ENCODE results near the gene IHH.

Gene IHH

DNA sequence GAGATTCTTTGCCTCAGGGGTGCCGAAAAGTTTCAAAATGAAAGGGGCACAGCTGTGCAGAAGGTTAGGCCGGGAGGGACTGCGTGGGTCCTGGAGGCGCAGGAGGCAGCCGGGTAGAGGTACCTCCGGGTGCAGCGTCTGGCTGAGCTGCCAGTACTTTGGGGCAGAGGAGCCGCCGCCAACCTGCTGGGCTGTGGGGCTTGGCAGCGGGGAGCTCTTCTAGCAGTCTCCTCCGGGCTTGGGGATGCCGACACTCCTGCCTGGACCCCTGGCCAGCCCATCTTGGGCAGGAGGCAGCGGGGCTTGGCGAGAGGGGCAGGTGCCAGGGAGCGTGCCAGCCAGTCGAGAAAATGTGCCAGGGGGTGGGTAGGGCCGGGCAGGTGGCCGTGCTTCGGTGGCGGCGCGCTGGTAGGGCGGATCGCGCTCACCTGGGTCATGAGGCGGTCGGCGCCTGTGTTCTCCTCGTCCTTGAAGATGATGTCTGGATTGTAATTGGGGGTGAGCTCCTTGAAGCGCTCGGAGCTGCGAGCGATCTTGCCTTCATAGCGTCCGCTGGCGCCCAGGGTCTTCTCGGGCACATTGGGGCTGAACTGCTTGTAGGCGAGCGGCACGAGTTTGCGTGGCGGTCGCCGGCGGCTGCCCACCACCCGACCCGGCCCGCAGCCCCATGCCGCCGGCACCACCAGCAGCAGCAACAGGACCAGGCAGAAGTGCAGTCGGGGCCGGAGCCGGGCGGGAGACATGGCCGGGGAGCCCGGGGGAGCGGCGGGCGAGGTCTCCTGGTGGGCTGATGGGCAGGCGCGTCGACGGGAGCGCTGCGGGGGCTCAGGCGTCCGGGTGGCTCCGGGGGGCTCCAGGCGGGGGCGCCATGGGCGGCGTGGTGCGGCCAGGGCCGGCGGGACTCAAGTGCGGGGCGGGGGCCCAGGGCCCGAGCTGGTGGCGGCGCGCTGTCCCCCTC, 717 bp downstream of the IHH start:
- DNase-seq (ENCODE audit: low spot score) = no peak

DNA sequence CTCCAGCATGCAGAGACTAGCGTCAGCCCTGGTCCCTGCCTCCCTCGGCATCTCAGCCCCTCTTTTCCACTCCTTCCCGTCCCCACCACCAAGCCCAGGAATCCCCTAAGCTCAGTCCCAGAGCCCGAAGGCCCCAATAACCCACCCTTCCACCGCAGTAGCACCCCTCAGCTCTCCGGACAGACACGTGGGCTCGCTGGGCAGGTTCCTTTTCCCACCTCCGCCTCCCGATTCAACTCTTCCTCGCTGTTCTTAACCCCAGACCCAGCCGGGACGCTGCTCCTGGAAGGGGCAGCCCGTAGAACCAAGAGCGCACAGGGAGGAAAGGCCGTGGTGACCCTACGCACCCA, 1.4 kb downstream of the IHH start:
- H3K4me1 Mint-ChIP-seq (ENCODE audit: low read depth) = peaks cover 2% of the 10 kb centered on the region
- H3K4me3 Mint-ChIP-seq = no peak overlapping the region
- no peak for DNase-seq (ENCODE audit: low spot score)
- no peaks in the 10 kb centered on the region for H3K9me3 Mint-ChIP-seq
- peaks cover 69% of the 10 kb centered on the region for H3K27me3 Mint-ChIP-seq (ENCODE audit: low read depth)
- no peak overlapping the region for H3K27ac Mint-ChIP-seq
- no peaks in the 10 kb centered on the region for H3K36me3 Mint-ChIP-seq (ENCODE audit: low read depth)

More for the DNA sequence above, 717 bp downstream of the IHH start:
- no peaks in the 10 kb centered on the region for H3K36me3 Mint-ChIP-seq (ENCODE audit: low read depth)
- H3K4me1 Mint-ChIP-seq (ENCODE audit: low read depth) = peaks cover 2% of the 10 kb centered on the region
- H3K9me3 Mint-ChIP-seq = no peaks in the 10 kb centered on the region
- peaks cover 76% of the 10 kb centered on the region for H3K27me3 Mint-ChIP-seq (ENCODE audit: low read depth)
- H3K27ac Mint-ChIP-seq = no peak overlapping the region
- H3K4me3 Mint-ChIP-seq = no peak overlapping the region

DNA sequence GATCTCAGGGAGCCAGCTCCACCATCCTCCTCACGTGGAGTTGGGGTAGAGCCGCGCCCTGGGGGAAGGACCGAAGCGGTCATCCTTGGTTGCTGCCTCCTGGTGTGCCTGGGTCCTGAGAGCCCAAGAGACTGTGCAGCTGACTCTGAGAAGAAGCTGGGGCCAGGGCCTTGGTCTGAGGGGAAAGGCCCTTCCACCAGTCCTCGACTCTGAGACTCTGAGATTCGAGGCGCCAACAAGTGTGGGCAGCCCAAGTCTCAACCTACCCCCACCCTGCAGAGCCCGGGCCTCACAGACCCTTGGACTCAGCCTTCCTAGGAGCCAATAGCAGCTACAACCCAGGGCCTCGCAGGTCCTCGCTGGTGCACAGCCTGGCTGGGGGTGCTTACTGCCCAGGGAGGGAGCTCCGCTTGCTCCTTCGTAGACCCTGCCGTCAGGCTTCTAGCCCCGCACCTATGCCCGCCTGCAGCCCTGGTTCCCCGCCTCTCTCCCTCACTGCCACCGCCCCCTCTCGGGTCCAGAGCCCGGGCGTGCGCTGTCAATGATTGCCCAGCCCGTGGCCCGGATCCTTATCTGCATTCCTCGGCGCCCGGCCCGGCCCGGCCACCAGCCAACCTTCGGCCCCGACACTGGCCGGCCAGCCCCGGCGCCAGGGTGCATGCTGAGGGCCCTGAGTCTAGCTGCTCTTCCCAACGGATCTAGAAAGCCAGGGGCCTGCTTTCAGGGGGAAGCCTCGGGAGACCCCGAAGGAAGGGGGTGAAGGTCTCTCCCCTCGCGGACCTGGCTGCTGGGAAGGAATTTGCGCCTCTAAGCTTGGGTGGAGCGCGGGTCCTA, 2.0 kb downstream of the IHH start:
- Mint-ChIP-seq H3K4me3 (no peak overlapping the region), H3K27ac (no peak overlapping the region), H3K27me3 (ENCODE audit: low read depth) (peaks cover 65% of the 10 kb centered on the region), H3K9me3 (no peaks in the 10 kb centered on the region), H3K36me3 (ENCODE audit: low read depth) (no peaks in the 10 kb centered on the region), H3K4me1 (ENCODE audit: low read depth) (peaks cover 2% of the 10 kb centered on the region)
- no peak for DNase-seq (ENCODE audit: low spot score)

- H3K27ac Mint-ChIP-seq = no peak overlapping the region
- no peaks in the 10 kb centered on the region for H3K36me3 Mint-ChIP-seq (ENCODE audit: low read depth)
- peak overlapping the region; percentile 54 for H3K4me3 Mint-ChIP-seq
- peaks cover 58% of the 10 kb centered on the region for H3K27me3 Mint-ChIP-seq (ENCODE audit: low read depth)
- no peaks in the 10 kb centered on the region for H3K9me3 Mint-ChIP-seq
- DNase-seq (ENCODE audit: low spot score) = peak; percentile 68
- peaks cover 2% of the 10 kb centered on the region for H3K4me1 Mint-ChIP-seq (ENCODE audit: low read depth)
Measured at GRCh38 chr2:219057709-219058540, 2.8 kb downstream of the IHH start.

DNA sequence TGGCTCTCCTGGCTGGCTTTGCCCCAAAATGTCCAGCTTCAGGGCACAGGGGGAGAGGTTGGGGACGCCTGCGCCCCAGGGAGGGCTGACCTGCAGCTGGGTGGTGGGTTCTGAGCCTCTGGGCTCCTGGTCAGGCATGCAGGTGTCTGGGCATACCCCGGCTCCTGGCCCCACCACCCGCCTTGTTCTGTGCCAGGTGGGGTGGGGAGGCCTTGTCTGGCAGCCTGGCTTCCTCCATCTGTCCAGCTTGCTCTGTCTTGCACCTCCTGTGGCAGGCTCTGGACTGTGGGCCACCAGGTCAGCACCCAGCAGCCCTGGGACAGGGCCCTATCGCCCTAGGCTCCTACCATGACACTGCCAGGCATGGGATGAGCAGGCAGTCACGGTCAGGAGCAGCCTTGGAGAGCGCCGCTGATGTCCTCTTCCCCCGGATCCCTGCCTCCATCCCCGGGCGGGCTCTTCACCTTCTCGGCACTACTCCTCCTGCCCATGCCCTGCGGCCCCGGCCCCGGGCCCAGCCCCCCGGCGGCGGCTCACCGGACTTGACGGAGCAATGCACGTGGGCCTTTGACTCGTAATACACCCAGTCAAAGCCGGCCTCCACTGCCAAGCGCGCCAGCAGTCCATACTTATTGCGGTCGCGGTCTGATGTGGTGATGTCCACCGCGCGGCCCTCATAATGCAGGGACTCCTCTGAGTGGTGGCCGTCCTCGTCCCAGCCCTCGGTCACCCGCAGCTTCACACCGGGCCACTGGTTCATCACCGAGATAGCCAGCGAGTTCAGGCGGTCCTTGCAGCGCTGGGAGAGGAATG, 3.6 kb downstream of the IHH start:
- H3K4me3 Mint-ChIP-seq = no peak overlapping the region
- no peak overlapping the region for H3K27ac Mint-ChIP-seq
- peaks cover 2% of the 10 kb centered on the region for H3K4me1 Mint-ChIP-seq (ENCODE audit: low read depth)
- no peaks in the 10 kb centered on the region for H3K9me3 Mint-ChIP-seq
- no peaks in the 10 kb centered on the region for H3K36me3 Mint-ChIP-seq (ENCODE audit: low read depth)
- no peak for DNase-seq (ENCODE audit: low spot score)
- peaks cover 50% of the 10 kb centered on the region for H3K27me3 Mint-ChIP-seq (ENCODE audit: low read depth)

GRCh38 chr2:219056176-219056895, 4.4 kb downstream of the IHH start:
- Mint-ChIP-seq H3K4me1 (ENCODE audit: low read depth) (peaks cover 2% of the 10 kb centered on the region), H3K36me3 (ENCODE audit: low read depth) (no peaks in the 10 kb centered on the region), H3K27me3 (ENCODE audit: low read depth) (peaks cover 44% of the 10 kb centered on the region), H3K27ac (no peak overlapping the region), H3K4me3 (no peak overlapping the region), H3K9me3 (no peaks in the 10 kb centered on the region)
- DNase-seq (ENCODE audit: low spot score) = no peak

DNA sequence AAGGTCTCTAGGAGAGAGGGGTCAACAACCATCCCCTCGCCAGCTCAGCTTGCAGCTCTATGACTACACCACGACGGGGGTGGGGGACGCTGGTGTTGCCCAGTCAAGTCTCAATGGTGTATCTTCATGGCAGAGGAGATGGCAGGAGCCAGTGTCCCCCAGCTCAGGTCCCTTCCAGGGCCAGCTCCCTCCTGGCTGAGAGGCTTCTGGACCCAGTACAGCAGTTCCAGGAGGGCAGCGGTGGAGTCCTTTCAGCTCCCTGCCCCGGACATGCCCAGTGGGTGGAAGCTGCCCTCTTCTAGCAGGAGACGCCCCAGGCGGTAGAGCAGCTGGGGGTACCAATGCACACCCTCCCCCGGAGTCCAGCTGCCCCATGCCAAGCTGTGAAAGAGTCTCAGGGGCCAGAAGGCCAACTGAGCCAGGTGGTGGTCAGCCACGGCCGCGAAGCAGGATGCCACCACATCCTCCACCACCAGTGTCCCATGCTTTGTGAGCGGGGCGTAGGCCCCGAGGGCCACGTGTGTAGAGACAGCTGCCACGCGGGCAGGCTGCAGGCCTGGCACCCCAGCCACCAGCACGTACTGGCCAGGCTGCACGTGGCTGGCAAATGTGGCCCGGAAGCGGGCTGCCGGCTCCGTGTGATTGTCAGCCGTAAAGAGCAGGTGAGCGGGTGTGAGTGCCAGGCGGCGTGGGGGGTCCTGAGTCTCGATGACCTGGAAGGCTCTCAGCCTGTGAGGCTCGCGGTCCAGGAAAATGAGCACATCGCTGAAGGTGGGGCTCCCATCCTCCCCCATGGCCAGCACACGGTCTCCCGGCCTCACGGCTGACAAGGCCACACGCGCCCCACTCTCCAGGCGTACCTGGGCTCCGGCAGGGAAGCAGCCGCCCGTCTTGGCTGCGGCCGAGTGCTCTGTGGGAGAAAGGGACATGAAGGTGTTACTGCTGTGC, 5.5 kb downstream of the IHH start:
- Mint-ChIP-seq H3K36me3 (ENCODE audit: low read depth) (no peaks in the 10 kb centered on the region), H3K9me3 (no peaks in the 10 kb centered on the region), H3K27me3 (ENCODE audit: low read depth) (peaks cover 44% of the 10 kb centered on the region), H3K4me3 (no peak overlapping the region), H3K4me1 (ENCODE audit: low read depth) (peaks cover 2% of the 10 kb centered on the region), H3K27ac (no peak overlapping the region)
- no peak for DNase-seq (ENCODE audit: low spot score)

- H3K9me3 Mint-ChIP-seq = no peaks in the 10 kb centered on the region
- no peaks in the 10 kb centered on the region for H3K36me3 Mint-ChIP-seq (ENCODE audit: low read depth)
- no peak overlapping the region for H3K27ac Mint-ChIP-seq
- H3K4me3 Mint-ChIP-seq = no peak overlapping the region
- H3K4me1 Mint-ChIP-seq (ENCODE audit: low read depth) = no peaks in the 10 kb centered on the region
- H3K27me3 Mint-ChIP-seq (ENCODE audit: low read depth) = peaks cover 17% of the 10 kb centered on the region
- DNase-seq (ENCODE audit: low spot score) = no peak
Measured at GRCh38 chr2:219049282-219049681, 11.4 kb downstream of the IHH start.

DNA sequence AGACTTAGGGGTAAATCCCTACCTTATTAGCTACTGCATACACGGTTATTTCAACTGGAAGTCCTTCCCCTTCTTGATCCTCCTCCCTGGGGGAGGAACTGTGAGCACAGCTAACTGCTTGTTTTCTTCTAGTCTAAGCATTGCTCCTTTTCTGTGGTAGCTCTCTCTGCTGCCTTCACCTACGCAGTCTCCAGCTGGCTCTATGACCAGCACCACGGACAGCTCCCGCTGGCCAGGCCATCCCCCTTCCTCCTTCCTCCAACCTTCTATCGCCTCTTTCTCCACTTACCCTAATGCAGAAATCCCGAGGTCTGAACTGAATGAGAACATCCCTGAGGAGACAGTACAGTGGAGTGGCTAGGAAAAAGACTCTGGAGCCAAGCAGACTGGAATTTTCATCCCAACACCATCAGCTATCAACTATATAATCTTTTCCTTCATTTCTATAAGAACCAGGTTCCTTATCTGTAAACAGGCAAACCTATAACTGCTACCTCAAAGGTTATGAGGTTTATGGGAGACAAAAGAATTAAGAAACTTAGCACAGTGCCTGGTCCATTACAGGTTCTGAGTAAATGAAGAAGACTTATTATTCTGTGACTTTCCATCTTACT, 14.7 kb downstream of the IHH start:
- Mint-ChIP-seq H3K27me3 (ENCODE audit: low read depth) (peaks cover 27% of the 10 kb centered on the region), H3K4me3 (no peak overlapping the region), H3K9me3 (no peaks in the 10 kb centered on the region), H3K4me1 (ENCODE audit: low read depth) (peaks cover 5% of the 10 kb centered on the region), H3K36me3 (ENCODE audit: low read depth) (no peaks in the 10 kb centered on the region), H3K27ac (no peak overlapping the region)
- DNase-seq (ENCODE audit: low spot score) = no peak

- Mint-ChIP-seq H3K27me3 (ENCODE audit: low read depth) (peaks cover 35% of the 10 kb centered on the region), H3K27ac (no peak overlapping the region), H3K9me3 (no peaks in the 10 kb centered on the region), H3K36me3 (ENCODE audit: low read depth) (no peaks in the 10 kb centered on the region), H3K4me1 (ENCODE audit: low read depth) (peaks cover 6% of the 10 kb centered on the region), H3K4me3 (no peak overlapping the region)
- no peak for DNase-seq (ENCODE audit: low spot score)
Measured at GRCh38 chr2:219042750-219043149, 18.0 kb downstream of the IHH start.

DNA sequence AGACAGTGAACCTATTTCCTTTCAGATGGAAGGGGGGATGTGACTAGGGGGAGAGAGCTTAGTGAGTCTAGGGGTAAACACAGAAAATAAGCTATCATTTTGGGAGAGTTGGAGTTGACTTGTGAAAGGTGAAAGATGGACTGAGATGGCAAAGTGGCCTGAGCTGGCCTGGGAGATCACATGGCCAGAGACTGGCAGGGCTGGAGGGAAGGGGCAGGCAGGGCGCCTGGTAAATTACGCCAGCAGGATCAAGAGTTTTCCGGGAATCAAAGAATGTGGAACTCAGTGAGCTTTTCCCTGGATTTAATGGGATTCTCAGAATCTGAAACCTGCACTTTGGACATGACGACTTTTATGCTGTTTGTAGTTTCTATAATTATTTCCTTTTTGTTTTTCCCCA, 18.6 kb downstream of the IHH start:
- peaks cover 33% of the 10 kb centered on the region for H3K27me3 Mint-ChIP-seq (ENCODE audit: low read depth)
- H3K27ac Mint-ChIP-seq = no peak overlapping the region
- DNase-seq (ENCODE audit: low spot score) = no peak
- H3K4me3 Mint-ChIP-seq = no peak overlapping the region
- H3K4me1 Mint-ChIP-seq (ENCODE audit: low read depth) = peaks cover 6% of the 10 kb centered on the region
- no peaks in the 10 kb centered on the region for H3K9me3 Mint-ChIP-seq
- H3K36me3 Mint-ChIP-seq (ENCODE audit: low read depth) = no peaks in the 10 kb centered on the region

Measured in T-helper 2 cell treated with Interferon-gamma antibody and Interleukin-4, amounts not matched to agents 5 μg/mL and 100 μg/mL, for 36 hours (primary cell).